Prostate gland (tissue), 2 donors: ENCODE measurements around the gene BLOC1S5.
"Not testable (repeated sequence)": the region's sequence is repeated elsewhere in the genome, so short reads cannot be mapped to it uniquely, and the experiment has no call there.

ENCODE experiments used
- POLR2A ChIP-seq: fragments of 450-650 bp; IDR thresholded peaks from one replicate; pipeline ENCODE4 v1.6.1; 2016; ENCODE audit warnings: antibody characterized with exemption, mild to moderate bottlenecking
- POLR2AphosphoS5 ChIP-seq: sonication (generic); formaldehyde crosslinking; IDR thresholded peaks from one replicate; pipeline ENCODE4 v1.6.1; 2017; ENCODE audit warnings: antibody characterized with exemption
- TF ChIP-seq, protein P1 (sequence below), 4 experiments: fragments of 200-600 bp in 2 of 4; fragments of 450-650 bp in 2 of 4; sonication (generic) in 2 of 4; IDR thresholded peaks; 1 replicate in 3 of 4; 2 replicates in 1 of 4; pipeline ENCODE4 v1.5.1; 2016 to 2019; ENCODE audit warnings: antibody characterized with exemption in 4 of 4, mild to moderate bottlenecking in 2 of 4, moderate library complexity in 2 of 4

GRCh38 chr6:8045769-8046168, 18.4 kb downstream of the BLOC1S5 start:
- TF ChIP-seq, protein P1, sequence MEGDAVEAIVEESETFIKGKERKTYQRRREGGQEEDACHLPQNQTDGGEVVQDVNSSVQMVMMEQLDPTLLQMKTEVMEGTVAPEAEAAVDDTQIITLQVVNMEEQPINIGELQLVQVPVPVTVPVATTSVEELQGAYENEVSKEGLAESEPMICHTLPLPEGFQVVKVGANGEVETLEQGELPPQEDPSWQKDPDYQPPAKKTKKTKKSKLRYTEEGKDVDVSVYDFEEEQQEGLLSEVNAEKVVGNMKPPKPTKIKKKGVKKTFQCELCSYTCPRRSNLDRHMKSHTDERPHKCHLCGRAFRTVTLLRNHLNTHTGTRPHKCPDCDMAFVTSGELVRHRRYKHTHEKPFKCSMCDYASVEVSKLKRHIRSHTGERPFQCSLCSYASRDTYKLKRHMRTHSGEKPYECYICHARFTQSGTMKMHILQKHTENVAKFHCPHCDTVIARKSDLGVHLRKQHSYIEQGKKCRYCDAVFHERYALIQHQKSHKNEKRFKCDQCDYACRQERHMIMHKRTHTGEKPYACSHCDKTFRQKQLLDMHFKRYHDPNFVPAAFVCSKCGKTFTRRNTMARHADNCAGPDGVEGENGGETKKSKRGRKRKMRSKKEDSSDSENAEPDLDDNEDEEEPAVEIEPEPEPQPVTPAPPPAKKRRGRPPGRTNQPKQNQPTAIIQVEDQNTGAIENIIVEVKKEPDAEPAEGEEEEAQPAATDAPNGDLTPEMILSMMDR (IDR thresholded peaks at IDR 0.05): not testable (repeated sequence)
- TF ChIP-seq POLR2AphosphoS5, POLR2A: not testable (repeated sequence)
